RWPE2 (cell line): ENCODE results near the gene BPIFB1.

Experiments
- ATAC-seq: fragments of 200-7000 bp; cut with Tn5 transposase; 3 replicates; pipeline ENCODE4 v1.9.1; 2021; ENCODE audit warnings: low read depth
- DNase-seq: peaks from one replicate; pipeline ENCODE4 v3.0.0-alpha.2; 2020; ENCODE audit warnings: low spot score
- H3K27ac ChIP-seq: fragments of 450-650 bp; 2 replicates; pipeline ENCODE4 v1.5.1; 2017; ENCODE audit warnings: mild to moderate bottlenecking; ENCODE audit not compliant: poor library complexity, severe bottlenecking
- H3K27me3 ChIP-seq: fragments of 250-450 bp; sonication (Bioruptor Pico); 2 replicates; pipeline ENCODE4 v1.5.1; 2021; ENCODE audit warnings: mild to moderate bottlenecking, moderate library complexity; ENCODE audit not compliant: insufficient read depth, poor library complexity, severe bottlenecking
- H3K36me3 ChIP-seq: fragments of 250-450 bp; sonication (Bioruptor Pico); 2 replicates; pipeline ENCODE4 v1.5.1; 2020; ENCODE audit warnings: low read depth, mild to moderate bottlenecking, moderate library complexity
- H3K4me1 ChIP-seq: fragments of 250-450 bp; sonication (Bioruptor Pico); 2 replicates; pipeline ENCODE4 v1.5.1; 2021; ENCODE audit warnings: mild to moderate bottlenecking, moderate library complexity; ENCODE audit not compliant: insufficient read depth, poor library complexity, severe bottlenecking
- H3K4me3 ChIP-seq: fragments of 250-450 bp; sonication (Bioruptor Pico); 2 replicates; pipeline ENCODE4 v1.5.1; 2021; ENCODE audit warnings: mild to moderate bottlenecking, moderate library complexity; ENCODE audit not compliant: severe bottlenecking
- H3K9me3 ChIP-seq: fragments of 250-450 bp; sonication (Bioruptor Pico); 2 replicates; pipeline ENCODE4 v1.5.1; 2021; ENCODE audit warnings: mild to moderate bottlenecking, moderate library complexity; ENCODE audit not compliant: severe bottlenecking
- TF ChIP-seq, protein P1 (sequence below): fragments of 450-650 bp; IDR thresholded peaks from one replicate; pipeline ENCODE4 v1.5.1; 2017; ENCODE audit warnings: mild to moderate bottlenecking, moderate library complexity; ENCODE audit not compliant: poor library complexity, severe bottlenecking

The BPIFB1 gene

DNA sequence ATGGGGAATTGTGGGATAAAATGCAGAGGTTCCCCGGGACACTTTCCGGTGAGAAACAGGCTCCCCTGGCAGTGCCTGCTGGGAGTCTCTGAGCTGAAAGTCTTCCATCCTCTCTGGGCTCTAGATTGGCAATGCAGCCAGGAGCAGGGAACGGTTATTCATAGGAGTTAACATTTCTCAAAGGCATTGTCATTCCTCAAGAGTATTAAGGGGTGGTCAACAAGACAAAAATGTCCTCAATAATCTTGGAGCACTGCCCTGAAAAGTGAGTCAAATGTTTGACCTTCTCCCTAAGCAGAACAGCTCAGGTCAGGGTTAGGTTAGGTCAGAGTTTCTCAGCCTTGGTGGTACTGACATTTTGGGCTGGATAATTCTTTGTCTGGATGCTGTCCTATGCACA, 13.2 kb downstream of the BPIFB1 start:
- 0 out of 3 replicates have a peak, but pooled peaks have one; percentile 20 for ATAC-seq
- TF ChIP-seq, protein P1, sequence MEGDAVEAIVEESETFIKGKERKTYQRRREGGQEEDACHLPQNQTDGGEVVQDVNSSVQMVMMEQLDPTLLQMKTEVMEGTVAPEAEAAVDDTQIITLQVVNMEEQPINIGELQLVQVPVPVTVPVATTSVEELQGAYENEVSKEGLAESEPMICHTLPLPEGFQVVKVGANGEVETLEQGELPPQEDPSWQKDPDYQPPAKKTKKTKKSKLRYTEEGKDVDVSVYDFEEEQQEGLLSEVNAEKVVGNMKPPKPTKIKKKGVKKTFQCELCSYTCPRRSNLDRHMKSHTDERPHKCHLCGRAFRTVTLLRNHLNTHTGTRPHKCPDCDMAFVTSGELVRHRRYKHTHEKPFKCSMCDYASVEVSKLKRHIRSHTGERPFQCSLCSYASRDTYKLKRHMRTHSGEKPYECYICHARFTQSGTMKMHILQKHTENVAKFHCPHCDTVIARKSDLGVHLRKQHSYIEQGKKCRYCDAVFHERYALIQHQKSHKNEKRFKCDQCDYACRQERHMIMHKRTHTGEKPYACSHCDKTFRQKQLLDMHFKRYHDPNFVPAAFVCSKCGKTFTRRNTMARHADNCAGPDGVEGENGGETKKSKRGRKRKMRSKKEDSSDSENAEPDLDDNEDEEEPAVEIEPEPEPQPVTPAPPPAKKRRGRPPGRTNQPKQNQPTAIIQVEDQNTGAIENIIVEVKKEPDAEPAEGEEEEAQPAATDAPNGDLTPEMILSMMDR = no peak
- Histone ChIP-seq H3K27me3 (peaks cover 21% of the 10 kb centered on the region), H3K4me1 (no peaks in the 10 kb centered on the region), H3K27ac (no peak overlapping the region), H3K9me3 (no peaks in the 10 kb centered on the region), H3K4me3 (no peak overlapping the region), H3K36me3 (no peaks in the 10 kb centered on the region)
- DNase-seq = no peak

DNA sequence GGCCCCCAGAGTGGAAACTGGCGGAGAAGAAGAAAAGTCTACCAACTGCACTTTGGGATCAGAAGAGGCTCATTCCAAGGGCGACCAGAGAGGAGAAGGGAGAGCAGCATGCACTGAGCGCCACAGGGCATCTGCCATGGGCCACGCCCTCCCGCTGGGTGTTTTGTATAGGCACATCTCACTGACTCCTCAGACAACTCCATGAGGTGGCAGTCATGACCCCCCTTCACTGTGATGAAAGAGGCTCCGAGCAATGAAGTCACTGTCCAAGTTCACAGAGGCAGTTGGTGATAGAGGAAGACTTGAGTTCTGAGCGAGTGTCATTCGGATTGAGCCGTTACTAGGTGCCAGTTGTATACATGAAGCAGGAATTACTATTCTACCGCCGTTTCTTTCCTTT, 15.4 kb downstream of the BPIFB1 start:
- Histone ChIP-seq H3K27me3 (peaks cover 10% of the 10 kb centered on the region), H3K4me3 (no peak overlapping the region), H3K4me1 (no peaks in the 10 kb centered on the region), H3K27ac (no peak overlapping the region), H3K36me3 (no peaks in the 10 kb centered on the region), H3K9me3 (no peaks in the 10 kb centered on the region)
- ATAC-seq (no peak), DNase-seq (no peak)
- TF ChIP-seq, protein P1 = no peak

DNA sequence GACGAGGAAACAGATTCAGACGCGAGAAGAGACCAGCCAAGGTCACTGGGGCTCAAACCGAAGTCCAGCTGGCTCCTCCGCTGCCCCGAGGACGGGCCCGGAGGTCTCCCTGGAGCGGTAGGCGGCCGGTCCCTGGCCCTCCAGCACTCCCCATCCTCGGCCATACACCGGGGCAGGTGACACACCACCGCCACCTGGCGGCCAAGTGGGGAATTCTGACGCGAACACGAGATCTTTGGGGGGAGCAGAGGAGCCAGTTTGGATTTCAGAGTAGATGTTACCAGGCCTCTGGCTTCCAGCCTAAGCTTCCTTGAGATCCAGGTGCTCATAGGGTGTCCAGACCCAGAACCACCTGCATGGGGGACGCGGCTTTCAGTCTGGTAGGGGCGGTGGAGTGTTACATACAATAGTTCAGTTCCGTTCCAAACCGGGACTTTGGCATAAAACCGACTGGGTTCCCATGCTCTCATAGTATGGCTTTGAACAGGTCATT, 16.1 kb downstream of the BPIFB1 start:
- TF ChIP-seq, protein P1 = peak; percentile 100
- no peaks in the 10 kb centered on the region for H3K4me1 ChIP-seq
- peak; percentile 79 for ATAC-seq
- H3K36me3 ChIP-seq = no peaks in the 10 kb centered on the region
- no peak for DNase-seq
- H3K27me3 ChIP-seq = peaks cover 6% of the 10 kb centered on the region
- H3K27ac ChIP-seq = no peak overlapping the region
- no peak overlapping the region for H3K4me3 ChIP-seq
- H3K9me3 ChIP-seq = no peaks in the 10 kb centered on the region

DNA sequence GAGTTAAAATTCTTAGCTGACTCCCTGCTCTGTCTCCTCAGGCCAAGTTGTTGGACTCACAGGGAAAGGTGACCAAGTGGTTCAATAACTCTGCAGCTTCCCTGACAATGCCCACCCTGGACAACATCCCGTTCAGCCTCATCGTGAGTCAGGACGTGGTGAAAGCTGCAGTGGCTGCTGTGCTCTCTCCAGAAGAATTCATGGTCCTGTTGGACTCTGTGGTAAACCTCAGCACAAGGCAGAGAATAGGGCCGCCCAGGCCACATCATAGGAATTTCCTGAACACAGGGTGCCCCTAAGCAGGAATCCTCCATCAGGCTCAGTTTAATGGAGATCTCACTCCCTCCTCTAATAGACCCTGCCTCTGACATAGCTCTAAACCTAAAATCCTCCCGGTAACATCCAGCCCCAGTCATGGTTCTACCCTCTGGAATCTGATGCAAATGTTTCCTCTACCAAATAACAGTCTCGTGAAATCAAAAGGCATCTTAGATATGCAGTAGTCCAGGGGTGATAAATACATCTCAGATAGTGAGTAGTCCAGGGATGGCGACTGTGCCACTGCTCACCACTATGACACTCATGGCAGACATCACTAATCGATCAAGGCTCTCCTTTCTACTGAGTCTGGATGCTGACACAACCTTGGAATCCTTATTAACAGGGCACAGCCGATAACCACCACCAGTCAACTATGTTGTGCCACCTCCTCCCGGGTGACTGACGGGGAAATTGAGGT, 18.3 kb downstream of the BPIFB1 start:
- Histone ChIP-seq H3K9me3 (no peaks in the 10 kb centered on the region), H3K27me3 (no peaks in the 10 kb centered on the region), H3K27ac (no peak overlapping the region), H3K4me3 (no peak overlapping the region), H3K36me3 (no peaks in the 10 kb centered on the region), H3K4me1 (no peaks in the 10 kb centered on the region)
- TF ChIP-seq, protein P1 = no peak
- DNase-seq (no peak), ATAC-seq (no peak)

DNA sequence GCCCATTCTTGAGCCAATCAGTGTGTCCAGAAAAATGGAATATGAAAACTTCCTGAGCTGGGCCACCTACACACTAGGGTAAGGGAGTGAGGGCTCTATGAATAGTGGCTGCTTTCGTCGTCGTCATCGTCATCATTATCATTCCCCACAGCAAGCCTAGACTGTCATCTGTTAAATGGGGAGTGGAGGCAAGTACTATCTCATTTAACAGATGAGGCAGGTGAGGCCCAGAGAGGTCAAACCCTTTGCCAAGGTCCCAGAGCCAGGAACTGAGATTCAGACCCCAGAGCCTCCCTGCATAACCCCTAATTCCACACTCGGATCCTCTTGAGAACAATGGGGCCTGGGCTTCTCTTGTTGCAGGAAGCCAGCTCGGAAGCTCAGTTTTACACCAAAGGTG, 20.6 kb downstream of the BPIFB1 start:
- TF ChIP-seq, protein P1 = no peak
- ATAC-seq = no peak
- DNase-seq = no peak
- Histone ChIP-seq H3K9me3 (no peaks in the 10 kb centered on the region), H3K4me1 (no peaks in the 10 kb centered on the region), H3K36me3 (no peaks in the 10 kb centered on the region), H3K27me3 (no peaks in the 10 kb centered on the region), H3K27ac (no peak overlapping the region), H3K4me3 (no peak overlapping the region)
